Tibial artery (tissue), 4 donors: ENCODE results near the gene LMOD3.

Experiments used
- DNase-seq, 2 donors: peaks; one replicate each; pipeline ENCODE4 v3.0.0-alpha.2; 2019
- H3K27ac ChIP-seq, 2 donors: fragments of 200-600 bp; sonication (generic) in 1 of 2; 1 replicate in 1 of 2; 2 replicates in 1 of 2; pipeline ENCODE4 v1.5.1; 2018 to 2019; ENCODE audit warnings: mild to moderate bottlenecking in 1 of 2
- H3K27me3 ChIP-seq, 2 donors: fragments of 200-600 bp; sonication (generic) in 1 of 2; one replicate each; pipeline versions ENCODE4 v1.5.1 to v1.6.0; 2016 to 2019
- H3K36me3 ChIP-seq, 3 donors: fragments of 200-600 bp; sonication (generic) in 2 of 3; one replicate each; pipeline ENCODE4 v1.5.1; 2016 to 2019; ENCODE audit warnings: mild to moderate bottlenecking in 2 of 3
- H3K4me1 ChIP-seq, 4 donors: fragments of 200-600 bp; sonication (generic) in 2 of 4; 1 replicate in 3 of 4; 2 replicates in 1 of 4; pipeline ENCODE4 v1.5.1; 2016 to 2019
- H3K4me3 ChIP-seq, 2 donors: fragments of 200-600 bp; sonication (generic) in 1 of 2; 1 replicate in 1 of 2; 2 replicates in 1 of 2; pipeline ENCODE4 v1.5.1; 2018 to 2019; ENCODE audit warnings: mild to moderate bottlenecking in 2 of 2
- H3K9me3 ChIP-seq, 3 donors: fragments of 200-600 bp; sonication (generic) in 1 of 3; one replicate each; pipeline ENCODE4 v1.5.1; 2016 to 2019
- intact Hi-C: fragments of 100-400 bp; cut with DNase I; formaldehyde crosslinking; loops from one replicate; pipeline ENCODE4 v1.15.0; 2023; ENCODE audit warnings: low total_unique reads
- TF ChIP-seq, protein P1 (sequence below), 2 experiments: fragments of 200-600 bp in 1 of 2; fragments of 450-650 bp in 1 of 2; IDR thresholded peaks; one replicate each; pipeline ENCODE4 v1.5.1; 2017 to 2019; ENCODE audit warnings: antibody characterized with exemption in 2 of 2, mild to moderate bottlenecking in 1 of 2, moderate library complexity in 1 of 2

Gene LMOD3

DNA sequence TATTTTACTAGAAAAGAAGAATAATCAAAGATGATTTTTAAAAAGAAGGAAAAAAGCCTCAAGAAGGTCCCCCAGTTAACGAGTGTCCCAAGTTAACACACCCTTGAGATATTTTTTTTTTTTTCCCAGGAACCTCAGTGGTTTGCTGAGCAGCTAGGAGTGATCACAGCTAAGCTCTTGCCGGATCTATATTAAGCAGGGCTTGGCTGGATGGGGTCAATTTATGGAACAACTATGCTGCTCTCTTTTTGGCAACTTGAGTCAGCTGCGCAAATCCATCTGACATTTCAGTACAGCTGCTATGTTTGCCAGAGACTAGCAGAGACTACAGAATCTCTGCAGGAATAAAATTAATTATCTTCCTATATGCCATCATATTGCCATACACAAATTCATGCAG lies at the start of gene LMOD3:
Gene LMOD3 (minus strand): TSS at position 193 of the 400 bp plus-strand sequence. CDS start 209 bp downstream, outside the sequence.
- no peak for DNase-seq
- Histone ChIP-seq H3K27me3 (peaks cover 0 to 4% of the 10 kb centered on the region in 2 donors), H3K4me1 (peaks cover 0 to 12% (median 0%) of the 10 kb centered on the region in 4 donors), H3K4me3 (no peak within 1 kb of the TSS), H3K9me3 (no peaks in the 10 kb centered on the region), H3K27ac (no peak within 1 kb of the TSS), H3K36me3 (no peaks in the 10 kb centered on the region)
- TF ChIP-seq, protein P1, sequence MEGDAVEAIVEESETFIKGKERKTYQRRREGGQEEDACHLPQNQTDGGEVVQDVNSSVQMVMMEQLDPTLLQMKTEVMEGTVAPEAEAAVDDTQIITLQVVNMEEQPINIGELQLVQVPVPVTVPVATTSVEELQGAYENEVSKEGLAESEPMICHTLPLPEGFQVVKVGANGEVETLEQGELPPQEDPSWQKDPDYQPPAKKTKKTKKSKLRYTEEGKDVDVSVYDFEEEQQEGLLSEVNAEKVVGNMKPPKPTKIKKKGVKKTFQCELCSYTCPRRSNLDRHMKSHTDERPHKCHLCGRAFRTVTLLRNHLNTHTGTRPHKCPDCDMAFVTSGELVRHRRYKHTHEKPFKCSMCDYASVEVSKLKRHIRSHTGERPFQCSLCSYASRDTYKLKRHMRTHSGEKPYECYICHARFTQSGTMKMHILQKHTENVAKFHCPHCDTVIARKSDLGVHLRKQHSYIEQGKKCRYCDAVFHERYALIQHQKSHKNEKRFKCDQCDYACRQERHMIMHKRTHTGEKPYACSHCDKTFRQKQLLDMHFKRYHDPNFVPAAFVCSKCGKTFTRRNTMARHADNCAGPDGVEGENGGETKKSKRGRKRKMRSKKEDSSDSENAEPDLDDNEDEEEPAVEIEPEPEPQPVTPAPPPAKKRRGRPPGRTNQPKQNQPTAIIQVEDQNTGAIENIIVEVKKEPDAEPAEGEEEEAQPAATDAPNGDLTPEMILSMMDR (IDR thresholded peaks at IDR 0.05) = no peak
- intact Hi-C loops = no loop called here

DNA sequence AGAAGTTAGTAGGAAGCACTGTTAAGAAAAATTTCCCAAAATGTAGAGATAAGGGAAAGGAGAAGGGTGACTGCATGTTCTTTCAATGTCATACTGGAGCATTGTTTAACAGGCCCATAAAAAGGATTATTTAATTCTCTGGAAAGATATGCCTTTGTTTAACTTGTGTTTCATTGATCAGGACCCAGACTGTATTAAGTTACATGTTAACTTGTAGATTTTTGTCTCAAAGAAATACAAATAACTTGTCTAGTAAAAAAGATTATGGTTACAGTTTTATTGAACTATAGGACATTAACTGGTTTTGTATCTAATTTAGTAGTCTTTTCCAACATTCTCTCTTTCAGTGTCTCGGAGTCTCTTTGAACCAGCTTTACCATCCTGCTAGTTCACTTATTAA lies 49.7 kb upstream of the LMOD3 start:
- Histone ChIP-seq H3K4me1 (peaks cover 0 to 7% (median 0%) of the 10 kb centered on the region in 4 donors), H3K27me3 (no peaks in the 10 kb centered on the region), H3K9me3 (no peaks in the 10 kb centered on the region), H3K36me3 (peaks cover 0 to 8% (median 0%) of the 10 kb centered on the region in 3 donors), H3K27ac (no peak overlapping the region), H3K4me3 (no peak overlapping the region)
- no peak for DNase-seq
- TF ChIP-seq, protein P1 (IDR thresholded peaks at IDR 0.05) = no peak
- intact Hi-C loops = no loop called here

DNA sequence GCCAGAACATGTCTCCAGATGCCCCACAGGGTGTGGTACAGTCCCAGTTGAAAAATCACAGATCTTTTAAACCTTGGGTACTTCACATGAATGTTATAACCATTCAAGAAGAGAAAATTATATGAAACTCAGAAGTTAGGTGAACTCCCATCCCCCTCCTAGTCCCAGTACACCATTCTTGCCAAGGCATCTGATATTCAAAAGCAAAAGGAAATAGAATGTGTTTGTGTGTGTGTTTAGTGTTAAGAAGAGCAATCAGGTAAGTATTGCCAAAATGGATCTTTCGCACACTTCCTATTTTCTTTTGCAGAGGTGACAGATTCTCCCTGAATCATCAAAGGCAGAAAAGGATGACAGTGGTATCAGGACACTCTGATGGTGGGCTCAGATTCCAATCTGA lies 44.1 kb upstream of the LMOD3 start:
- Histone ChIP-seq H3K4me3 (no peak overlapping the region), H3K4me1 (no peaks in the 10 kb centered on the region), H3K9me3 (no peaks in the 10 kb centered on the region), H3K27ac (no peak overlapping the region), H3K36me3 (peaks cover 0 to 3% (median 0%) of the 10 kb centered on the region in 3 donors), H3K27me3 (no peaks in the 10 kb centered on the region)
- no peak for DNase-seq
- TF ChIP-seq, protein P1 (IDR thresholded peaks at IDR 0.05) = no peak
- intact Hi-C loops = loop anchor here (10.0 kb wide), 1 partner anchor 248 kb away; no protein-coding TSS in a partner anchor

DNA sequence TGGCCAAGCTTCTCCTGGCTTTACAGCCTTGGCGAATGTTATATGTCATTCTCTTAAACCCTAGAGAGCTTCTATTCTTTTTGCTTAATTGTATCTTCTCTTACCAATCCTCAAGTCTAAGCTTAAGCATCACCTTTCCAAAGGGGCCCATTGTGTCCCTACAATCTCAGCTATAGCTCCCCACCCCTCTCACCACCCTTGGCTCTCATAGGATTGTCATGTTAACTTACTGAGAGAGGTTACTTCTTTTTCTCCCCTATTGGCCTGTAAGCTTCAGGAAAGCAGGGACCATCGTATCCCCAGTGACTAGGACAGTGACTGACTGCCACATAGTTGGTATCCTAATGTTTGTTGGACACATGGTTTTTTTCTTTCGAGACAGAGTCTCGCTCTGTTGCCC lies 43.3 kb upstream of the LMOD3 start:
- TF ChIP-seq, protein P1 (IDR thresholded peaks at IDR 0.05) = no peak
- Histone ChIP-seq H3K27ac (no peak overlapping the region), H3K27me3 (no peaks in the 10 kb centered on the region), H3K4me1 (no peaks in the 10 kb centered on the region), H3K4me3 (no peak overlapping the region), H3K36me3 (no peaks in the 10 kb centered on the region), H3K9me3 (no peaks in the 10 kb centered on the region)
- intact Hi-C loops = loop anchor here (10.0 kb wide), 1 partner anchor 249 kb away; no protein-coding TSS in a partner anchor
- DNase-seq = no peak

DNA sequence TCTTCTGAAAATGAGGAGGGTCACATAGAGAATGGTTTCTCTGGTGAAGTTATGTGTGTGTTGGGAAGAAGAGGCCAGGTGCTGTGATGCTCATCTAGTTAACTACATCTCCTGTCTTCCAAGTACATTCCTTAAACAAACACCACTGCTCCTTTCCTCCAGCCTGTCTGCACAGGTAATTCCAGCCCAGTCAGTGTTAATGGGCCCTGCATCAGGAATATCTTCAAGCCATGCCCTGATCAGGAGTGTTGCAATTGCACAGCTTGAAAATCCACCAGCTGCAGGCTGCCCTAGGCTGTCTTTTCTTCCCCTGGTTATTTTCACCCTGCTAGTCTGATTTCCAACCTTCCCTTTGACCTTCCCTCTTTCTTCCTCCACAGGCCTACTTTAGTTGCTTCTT lies 41.9 kb upstream of the LMOD3 start:
- intact Hi-C loops = loop anchor here (10.0 kb wide), 1 partner anchor 251 kb away; no protein-coding TSS in a partner anchor
- DNase-seq = no peak
- TF ChIP-seq, protein P1 (IDR thresholded peaks at IDR 0.05) = no peak

More for the DNA sequence above, 41.9 kb upstream of the LMOD3 start:
- Histone ChIP-seq H3K27ac (no peak overlapping the region), H3K27me3 (no peaks in the 10 kb centered on the region), H3K9me3 (no peaks in the 10 kb centered on the region), H3K4me3 (no peak overlapping the region), H3K36me3 (no peaks in the 10 kb centered on the region), H3K4me1 (no peaks in the 10 kb centered on the region)
